ENCODE data around the gene UFD1. TPM values are rescaled to one million over a fixed set of nuclear protein-coding genes. Genes with fewer than 3 reads are reported as not detected.
A peak's percentile ranks its signal among the peaks of the same experiment; 100 is the strongest.

Gene UFD1
- total RNA-seq, 1 donor from 2014 or later = 47.7 TPM

DNA sequence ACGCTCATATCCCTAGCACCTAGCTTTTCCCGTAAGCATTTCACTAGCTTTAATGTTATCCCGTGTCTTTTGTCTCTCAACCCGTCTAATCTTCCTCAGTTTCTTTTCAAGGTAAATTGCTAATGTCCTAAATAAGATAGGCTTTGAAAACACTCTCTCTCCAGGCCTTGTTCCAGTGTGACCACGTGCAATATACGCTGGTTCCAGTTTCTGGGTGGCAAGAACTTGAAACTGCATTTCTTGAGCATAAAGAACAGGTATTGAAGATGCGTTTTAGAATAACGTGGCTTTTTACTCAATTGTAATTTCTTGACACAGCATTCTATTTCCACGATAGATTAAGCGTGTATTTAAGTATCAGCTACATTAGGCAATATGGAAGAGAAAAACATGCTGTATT, 1.8 kb upstream of the UFD1 start:
- TF ChIP-seq CTCF (conservative IDR thresholded peaks at IDR 0.05; ENCODE audit: low read depth, low read length) = no peak
- DNase-seq (ENCODE audit: low read depth) = no peak
- peak overlapping the region; percentile 92 for H3K4me3 ChIP-seq (ENCODE audit: low read depth, low read length)

DNA sequence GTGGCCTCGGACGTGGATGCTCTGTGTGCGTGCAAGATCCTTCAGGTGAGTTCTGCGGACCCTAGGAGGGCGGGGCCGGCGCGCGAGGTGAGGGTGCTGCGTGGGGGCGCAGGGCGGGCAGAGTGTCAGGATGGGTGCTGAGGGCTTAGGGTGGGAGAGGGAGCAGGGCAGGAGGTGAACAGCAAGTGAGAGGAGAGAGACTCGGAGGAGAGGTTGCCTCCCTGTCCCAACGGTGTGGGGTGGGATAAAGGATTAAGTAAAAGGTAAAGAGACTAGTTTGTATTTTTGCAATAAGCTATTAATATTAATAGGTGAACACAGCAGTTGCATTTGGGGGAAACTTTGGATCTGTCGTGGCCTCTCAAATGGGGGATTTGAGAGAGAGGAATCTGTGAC, 1.2 kb upstream of the UFD1 start:
- H3K4me3 ChIP-seq (ENCODE audit: low read depth, low read length) = peak overlapping the region; percentile 92
- no peak for DNase-seq (ENCODE audit: low read depth)
- TF ChIP-seq CTCF (conservative IDR thresholded peaks at IDR 0.05; ENCODE audit: low read depth, low read length) = no peak

- DNase-seq (ENCODE audit: low read depth) = peak; percentile 91
- TF ChIP-seq CTCF (conservative IDR thresholded peaks at IDR 0.05; ENCODE audit: low read depth, low read length) = no peak
- peak within 1 kb of the TSS; percentile 92 for H3K4me3 ChIP-seq (ENCODE audit: low read depth, low read length)
These were observed 571 bp upstream of the UFD1 start, which contains the start of gene CDC45 for GRCh38 chr22:19479355-19480172. Gene CDC45 (plus strand): TSS chr22:19479920. CDS start chr22:19479969, 49 bp downstream.

DNA sequence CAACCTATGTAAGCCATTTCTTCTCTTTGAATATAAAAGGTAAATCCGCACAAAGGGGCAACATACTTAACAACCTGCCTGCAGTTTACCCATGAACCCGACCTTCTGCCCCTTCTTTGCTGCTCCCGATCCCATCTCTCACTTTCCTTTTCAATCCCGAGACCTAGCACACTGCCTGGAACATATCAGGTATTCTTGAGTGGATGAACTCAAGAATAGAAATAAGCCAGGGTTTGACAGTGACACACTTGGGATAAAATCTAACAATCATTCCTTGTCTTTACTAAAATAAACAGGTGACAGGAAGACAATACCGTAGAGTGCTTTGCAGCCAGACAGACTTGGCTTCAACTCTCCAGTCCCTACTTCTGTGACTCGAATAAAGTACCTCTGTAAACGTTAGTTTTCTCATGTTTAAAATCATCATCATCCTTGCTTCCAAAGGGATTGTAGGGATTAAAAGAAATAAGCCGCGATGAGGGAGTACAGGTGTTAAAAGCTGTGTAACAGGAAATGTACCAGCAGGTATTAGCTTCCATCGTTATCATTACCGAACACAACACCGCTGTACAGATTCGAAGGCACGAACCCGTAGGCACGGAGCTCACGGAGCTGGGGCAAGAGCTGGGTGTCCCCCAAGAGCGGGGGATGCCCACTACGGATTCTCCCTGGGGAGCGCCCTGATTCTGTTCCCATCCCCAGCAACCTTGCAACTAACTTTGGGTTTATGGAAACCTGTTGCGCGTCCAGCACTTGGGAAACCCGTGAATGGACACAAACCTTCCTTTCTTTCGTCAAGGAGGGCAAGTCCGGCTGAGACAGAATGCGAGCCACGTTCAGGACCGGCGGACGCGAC, 720 bp downstream of the UFD1 start:
- H3K4me3 ChIP-seq (ENCODE audit: low read depth, low read length) = peak overlapping the region; percentile 92
- TF ChIP-seq CTCF (conservative IDR thresholded peaks at IDR 0.05; ENCODE audit: low read depth, low read length) = no peak
- DNase-seq (ENCODE audit: low read depth) = no peak

- peak; percentile 20 for TF ChIP-seq CTCF (conservative IDR thresholded peaks at IDR 0.05; ENCODE audit: low read depth, low read length)
These were observed 1.5 kb downstream of the UFD1 start for GRCh38 chr22:19477321-19478044.

DNA sequence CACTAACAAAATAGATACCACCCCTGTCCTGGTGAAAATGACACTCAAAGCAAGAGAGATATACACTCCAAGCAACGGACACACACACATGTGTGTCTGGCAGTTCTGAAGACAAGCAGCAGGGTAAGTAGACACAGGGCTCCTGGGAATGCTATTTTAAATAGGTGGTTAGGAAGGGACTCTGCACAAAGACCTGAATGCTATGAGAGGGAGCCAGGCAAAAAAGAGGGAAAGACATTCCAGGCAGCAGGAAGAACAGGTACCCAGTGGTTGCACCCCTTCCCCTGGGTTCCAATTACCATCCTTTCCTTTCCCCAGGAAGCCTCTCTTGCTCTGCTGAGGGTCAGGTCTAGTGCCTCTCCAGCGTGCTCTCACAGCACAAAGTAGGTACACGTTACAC, 3.0 kb downstream of the UFD1 start:
- no peak for TF ChIP-seq CTCF (conservative IDR thresholded peaks at IDR 0.05; ENCODE audit: low read depth, low read length)
- no peak overlapping the region for H3K4me3 ChIP-seq (ENCODE audit: low read depth, low read length)
- DNase-seq (ENCODE audit: low read depth) = no peak

More at GRCh38 chr22:19477321-19478044, 1.5 kb downstream of the UFD1 start:
- DNase-seq (ENCODE audit: low read depth) = no peak
- peak overlapping the region; percentile 92 for H3K4me3 ChIP-seq (ENCODE audit: low read depth, low read length)

All from epithelial cell of proximal tubule (primary cell).